ENCODE results near the gene ADAM10. TPM values are rescaled to one million over a fixed set of nuclear protein-coding genes. Genes with fewer than 3 reads are reported as not detected.

Gene ADAM10
- total and polyA plus RNA-seq, 2 of the 4 experiments (the other 2 are of a cell fraction): 110 to 185 TPM

DNA sequence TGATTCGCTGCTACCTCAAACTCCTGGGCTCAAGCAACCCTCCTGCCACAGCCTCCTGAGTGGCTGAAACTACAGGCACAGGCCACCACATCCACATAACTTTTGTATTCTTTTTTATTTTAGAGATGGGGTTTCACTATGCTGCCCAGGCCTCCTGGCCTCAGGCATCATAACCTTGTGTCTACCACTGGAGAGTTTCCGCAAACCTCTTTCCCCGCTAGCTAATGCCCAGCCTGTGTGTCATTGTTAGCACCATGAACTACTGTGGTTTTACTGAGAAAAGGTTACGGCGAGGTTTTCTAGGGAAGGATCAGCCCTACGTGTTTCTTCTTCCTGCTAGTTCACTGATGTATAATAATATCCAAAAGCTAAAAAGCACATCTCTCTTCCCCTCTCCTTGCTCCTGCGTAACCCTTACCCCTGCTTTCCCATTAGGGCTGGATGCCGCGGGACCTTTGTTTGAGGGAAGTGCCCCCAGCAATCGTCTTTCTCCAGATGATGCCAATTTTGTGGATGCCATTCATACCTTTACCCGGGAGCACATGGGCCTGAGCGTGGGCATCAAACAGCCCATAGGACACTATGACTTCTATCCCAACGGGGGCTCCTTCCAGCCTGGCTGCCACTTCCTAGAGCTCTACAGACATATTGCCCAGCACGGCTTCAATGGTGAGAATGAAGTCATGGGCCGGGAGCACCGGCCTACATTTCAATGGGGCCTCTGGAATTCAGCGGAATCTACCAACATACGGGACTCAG, 204.0 kb downstream of the ADAM10 start (continued):
- no peak for TF ChIP-seq MAZ (IDR thresholded peaks at IDR 0.05; ENCODE audit: borderline replicate concordance, low read depth, low read length)

DNA sequence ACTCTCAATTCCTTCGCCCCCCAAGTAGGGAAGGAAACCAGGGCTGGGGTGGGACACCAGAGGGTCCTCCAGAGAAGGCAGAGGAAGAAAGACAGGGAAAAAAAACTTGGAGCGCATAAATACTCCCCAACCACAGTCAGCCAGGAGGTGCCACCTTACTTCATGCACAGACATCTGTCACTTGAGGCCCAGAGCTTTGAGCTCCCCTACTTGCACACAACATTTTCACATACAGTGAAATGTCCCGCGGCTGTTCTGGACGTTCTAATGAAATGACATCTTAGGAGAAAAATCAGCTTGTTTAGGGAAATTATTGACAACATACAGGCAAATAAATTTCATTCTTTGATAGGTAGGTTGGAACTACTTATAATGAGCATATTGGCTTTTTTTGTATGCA, 204.8 kb downstream of the ADAM10 start:
- Histone ChIP-seq H3K14ac (replicated peaks; ENCODE audit: low read depth, low read length) (no peak overlapping the region), H2BK5ac (ENCODE audit: low read depth, low read length, poor library complexity, severe bottlenecking) (no peak overlapping the region), H3K4me2 (ENCODE audit: low read depth, low read length) (no peak overlapping the region), H3K9ac (ENCODE audit: low read depth, low read length) (no peak overlapping the region), H3K27me3 (ENCODE audit: control insufficient read depth, insufficient read depth, low read length) (peaks cover 7% of the 10 kb centered on the region; the same call in 1 of the 2 replicates), H4K91ac (ENCODE audit: insufficient read depth, low read depth, low read length) (no peak overlapping the region), H3K18ac (ENCODE audit: low read depth, low read length) (no peak overlapping the region), H2AFZ (replicated peaks; ENCODE audit: low read length, poor library complexity) (no peak overlapping the region), H2BK20ac (ENCODE audit: low read depth, low read length) (no peak overlapping the region), H4K5ac (ENCODE audit: low read depth, low read length) (no peak overlapping the region), H3K4ac (ENCODE audit: low read depth, low read length) (no peak overlapping the region), H3K9me1 (ENCODE audit: insufficient read depth, low read length) (peaks cover 22% of the 10 kb centered on the region), H3K4me1 (ENCODE audit: control insufficient read depth, insufficient read depth, low read length) (peaks cover 23% of the 10 kb centered on the region), H3K4me3 (ENCODE audit: insufficient read depth, low read depth, low read length) (no peak overlapping the region), H3K9me3 (ENCODE audit: control insufficient read depth, insufficient read depth, low read length) (no peaks in the 10 kb centered on the region), H3K56ac (ENCODE audit: extremely low read depth, insufficient read depth, low read length) (no peak overlapping the region), H2BK15ac (ENCODE audit: low read depth, low read length) (no peak overlapping the region), H3K36me3 (ENCODE audit: control insufficient read depth, insufficient read depth, low read length) (no peaks in the 10 kb centered on the region), H2AK9ac (replicated peaks; ENCODE audit: low read depth, low read length, poor library complexity) (no peak overlapping the region), H3K27ac (ENCODE audit: insufficient read depth, low read length) (no peak overlapping the region), H4K8ac (ENCODE audit: low read depth in 2 of 2, low read length in 2 of 2) (no peak overlapping the region), H3K79me1 (ENCODE audit: low read depth in 1 of 2, low read length in 2 of 2) (no peaks in the 10 kb centered on the region), H4K20me1 (ENCODE audit: insufficient read depth, low read length) (no peaks in the 10 kb centered on the region), H2AK5ac (ENCODE audit: low read depth, low read length) (peak overlapping the region; percentile 28; the same call in 1 of the 2 replicates), H2BK120ac (ENCODE audit: low read depth, low read length) (no peak overlapping the region), H3K23ac (ENCODE audit: low read depth, low read length) (no peak overlapping the region)
- DNase-seq (no peak), ATAC-seq (ENCODE audit: low read depth) (no peak)
- in situ Hi-C loops (cut with MboI; ENCODE audit: low sequenced_read_pairs): no loop called here
- dilution Hi-C loops (cut with HindIII; ENCODE audit: low sequenced_read_pairs, unreplicated experiment): no loop called here
- TF ChIP-seq BHLHE40 (IDR thresholded peaks at IDR 0.05; ENCODE audit: low read depth, low read length): no peak
- TF ChIP-seq RAD21 (IDR thresholded peaks at IDR 0.05; ENCODE audit: low read length): no peak
- no peak for TF ChIP-seq POLR2A (IDR thresholded peaks at IDR 0.05; ENCODE audit: low read depth, low read length)
- no peak for TF ChIP-seq RFX5 (IDR thresholded peaks at IDR 0.05; ENCODE audit: low read depth, low read length)
- no peak for TF ChIP-seq CHD1 (IDR thresholded peaks at IDR 0.05; ENCODE audit: low read depth, low read length)
- WGBS, 2 experiments (ENCODE audit: extremely low coverage in 2 of 2, insufficient read length in 1 of 2): no CpG with 5 or more reads among the region's 5 CpGs
- ChIA-PET CTCF (no interaction called here), POLR2A (ENCODE audit: unreplicated experiment) (no interaction called here)
- no TSS peak for BruUV-seq (replicated peaks)
- intact Hi-C loops (cut with micrococcal nuclease): loop anchor here (5.0 kb wide), 1 partner anchor 72 kb away; no protein-coding TSS in a partner anchor
